ENCODE results near the gene COPB1. TPM values are rescaled to one million over a fixed set of nuclear protein-coding genes. Genes with fewer than 3 reads are reported as not detected.

Gene COPB1
- total and polyA plus RNA-seq, 4 donors: 47.6 to 156 (median 88.3) TPM

GRCh38 chr11:14513800-14514199 lies 14.2 kb upstream of the COPB1 start:
- TF ChIP-seq CTCF (IDR thresholded peaks at IDR 0.05; ENCODE audit: control extremely low read depth, extremely low read depth): no peak
- no peaks in the 10 kb centered on the region for H3K27me3 ChIP-seq (ENCODE audit: control insufficient read depth in 3 of 3, insufficient read depth in 3 of 3, low read length in 2 of 3)
- no peak overlapping the region for H3K27ac ChIP-seq (ENCODE audit: low read depth in 1 of 2, low read length in 1 of 2)

GRCh38 chr11:14506532-14506931 lies 6.9 kb upstream of the COPB1 start:
- no peak overlapping the region for H3K9ac ChIP-seq (ENCODE audit: insufficient read depth in 1 of 2, low read length in 2 of 2)
- no peak overlapping the region for H3K27ac ChIP-seq (ENCODE audit: low read depth in 1 of 2, low read length in 1 of 2)
- H3K27me3 ChIP-seq (ENCODE audit: control insufficient read depth in 3 of 3, insufficient read depth in 3 of 3, low read length in 2 of 3): no peaks in the 10 kb centered on the region
- peaks cover 13 to 55% (median 30%) of the 10 kb centered on the region in 4 donors for H3K36me3 ChIP-seq (ENCODE audit: control insufficient read depth in 4 of 4, insufficient read depth in 4 of 4, low read length in 4 of 4)
- H3K4me3 ChIP-seq: no peak overlapping the region
- ATAC-seq (ENCODE audit: insufficient read depth, low FRiP score) (no peak), DNase-seq (no peak)
- no peaks in the 10 kb centered on the region for H3K9me3 ChIP-seq (ENCODE audit: control insufficient read depth in 4 of 4, insufficient read depth in 3 of 4, low read length in 3 of 4)
- no peak for TF ChIP-seq CTCF (IDR thresholded peaks at IDR 0.05; ENCODE audit: control extremely low read depth, extremely low read depth)
- H3K4me1 ChIP-seq (ENCODE audit: control insufficient read depth in 5 of 5, insufficient read depth in 5 of 5, low read length in 5 of 5): no peaks in the 10 kb centered on the region
- WGBS, 2 donors: 93 to 99% methylated on average over 3 of the region's 3 CpGs

More at GRCh38 chr11:14513800-14514199, 14.2 kb upstream of the COPB1 start:
- Histone ChIP-seq H3K4me3 (no peak overlapping the region), H3K36me3 (ENCODE audit: control insufficient read depth in 4 of 4, insufficient read depth in 4 of 4, low read length in 4 of 4) (peaks cover 10 to 53% (median 27%) of the 10 kb centered on the region in 4 donors), H3K4me1 (ENCODE audit: control insufficient read depth in 5 of 5, insufficient read depth in 5 of 5, low read length in 5 of 5) (peaks cover 0 to 6% (median 1%) of the 10 kb centered on the region in 5 donors), H3K9ac (ENCODE audit: insufficient read depth in 1 of 2, low read length in 2 of 2) (no peak overlapping the region), H3K9me3 (ENCODE audit: control insufficient read depth in 4 of 4, insufficient read depth in 3 of 4, low read length in 3 of 4) (no peaks in the 10 kb centered on the region)
- ATAC-seq (ENCODE audit: insufficient read depth, low FRiP score): no peak
- no peak for DNase-seq
- 94 to 95% methylated on average over 4 of the region's 4 CpGs for WGBS, 2 donors

GRCh38 chr11:14503023-14503422 lies 3.4 kb upstream of the COPB1 start:
- no peak overlapping the region for H3K4me3 ChIP-seq
- no peak for TF ChIP-seq CTCF (IDR thresholded peaks at IDR 0.05; ENCODE audit: control extremely low read depth, extremely low read depth)
- H3K9ac ChIP-seq (ENCODE audit: insufficient read depth in 1 of 2, low read length in 2 of 2): no peak overlapping the region
- H3K27me3 ChIP-seq (ENCODE audit: control insufficient read depth in 3 of 3, insufficient read depth in 3 of 3, low read length in 2 of 3): no peaks in the 10 kb centered on the region
- H3K27ac ChIP-seq (ENCODE audit: low read depth in 1 of 2, low read length in 1 of 2): no peak overlapping the region
- peaks cover 0 to 5% (median 3%) of the 10 kb centered on the region in 5 donors for H3K4me1 ChIP-seq (ENCODE audit: control insufficient read depth in 5 of 5, insufficient read depth in 5 of 5, low read length in 5 of 5)
- DNase-seq: no peak
- H3K9me3 ChIP-seq (ENCODE audit: control insufficient read depth in 4 of 4, insufficient read depth in 3 of 4, low read length in 3 of 4): no peaks in the 10 kb centered on the region
- WGBS, 2 donors: 88 to 90% methylated on average over 1 of the region's 1 CpG
- peaks cover 11 to 33% (median 20%) of the 10 kb centered on the region in 4 donors for H3K36me3 ChIP-seq (ENCODE audit: control insufficient read depth in 4 of 4, insufficient read depth in 4 of 4, low read length in 4 of 4)
- ATAC-seq (ENCODE audit: insufficient read depth, low FRiP score): no peak

GRCh38 chr11:14502039-14502438 lies 2.4 kb upstream of the COPB1 start:
- no peak overlapping the region for H3K4me3 ChIP-seq
- H3K9ac ChIP-seq (ENCODE audit: insufficient read depth in 1 of 2, low read length in 2 of 2): no peak overlapping the region
- H3K27me3 ChIP-seq (ENCODE audit: control insufficient read depth in 3 of 3, insufficient read depth in 3 of 3, low read length in 2 of 3): no peaks in the 10 kb centered on the region
- peaks cover 10 to 41% (median 24%) of the 10 kb centered on the region in 4 donors for H3K36me3 ChIP-seq (ENCODE audit: control insufficient read depth in 4 of 4, insufficient read depth in 4 of 4, low read length in 4 of 4)
- 96 to 97% methylated on average over 4 of the region's 4 CpGs for WGBS, 2 donors
- no peak overlapping the region for H3K27ac ChIP-seq (ENCODE audit: low read depth in 1 of 2, low read length in 1 of 2)
- no peak for TF ChIP-seq CTCF (IDR thresholded peaks at IDR 0.05; ENCODE audit: control extremely low read depth, extremely low read depth)
- DNase-seq: no peak
- H3K9me3 ChIP-seq (ENCODE audit: control insufficient read depth in 4 of 4, insufficient read depth in 3 of 4, low read length in 3 of 4): no peaks in the 10 kb centered on the region
- H3K4me1 ChIP-seq (ENCODE audit: control insufficient read depth in 5 of 5, insufficient read depth in 5 of 5, low read length in 5 of 5): peaks cover 0 to 5% (median 4%) of the 10 kb centered on the region in 5 donors
- no peak for ATAC-seq (ENCODE audit: insufficient read depth, low FRiP score)
